NCI-H1694 treated with DMSO at 0.1 percent for 48 hours (cell line): Measurements from ENCODE around the gene PLXNA2.

Experiments
- DNase-seq: peaks from one replicate; lab custom pipeline; 2025; lab: John Stamatoyannopoulos, UW

Gene PLXNA2

DNA sequence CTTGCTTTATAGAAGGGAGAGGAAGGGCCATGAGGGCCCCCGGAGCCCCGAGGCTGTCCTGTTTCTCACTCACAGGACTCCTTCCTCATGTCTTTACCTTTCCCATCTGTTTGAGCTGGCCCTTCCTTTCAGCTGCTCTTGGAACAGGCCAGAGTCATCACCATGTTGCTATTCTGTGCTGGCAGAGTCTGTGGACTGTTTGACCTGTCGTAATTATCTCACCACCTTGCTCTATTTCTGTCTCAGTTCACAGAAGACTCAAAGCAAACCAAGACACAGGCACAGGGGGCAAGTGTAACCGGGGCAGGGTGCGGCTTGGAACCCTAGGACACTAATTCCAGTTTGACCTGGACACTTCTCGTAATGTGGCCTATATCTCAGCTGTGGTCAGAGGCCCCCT is 228.9 kb downstream of the PLXNA2 start:
- DNase-seq: no peak

DNA sequence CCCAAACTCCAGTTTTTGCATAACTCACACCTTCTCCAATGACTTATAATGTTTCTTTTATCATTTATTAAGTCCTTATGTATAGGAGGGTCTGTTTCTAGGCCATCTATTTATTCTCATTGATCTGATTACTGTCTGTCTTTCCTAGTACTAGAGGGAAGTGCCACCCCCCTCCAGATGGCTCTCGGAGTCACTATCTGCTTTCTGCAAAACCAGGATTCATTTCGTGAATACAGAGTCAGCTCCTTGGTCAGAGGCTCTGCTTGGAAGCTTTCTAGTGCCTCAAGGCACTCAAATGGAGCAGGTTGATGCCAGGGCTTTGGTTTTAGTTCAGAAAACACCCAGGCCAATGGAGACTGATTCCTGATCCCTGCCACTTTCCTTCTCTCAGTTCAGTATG is 231.0 kb downstream of the PLXNA2 start:
- DNase-seq: peak; percentile 35

DNA sequence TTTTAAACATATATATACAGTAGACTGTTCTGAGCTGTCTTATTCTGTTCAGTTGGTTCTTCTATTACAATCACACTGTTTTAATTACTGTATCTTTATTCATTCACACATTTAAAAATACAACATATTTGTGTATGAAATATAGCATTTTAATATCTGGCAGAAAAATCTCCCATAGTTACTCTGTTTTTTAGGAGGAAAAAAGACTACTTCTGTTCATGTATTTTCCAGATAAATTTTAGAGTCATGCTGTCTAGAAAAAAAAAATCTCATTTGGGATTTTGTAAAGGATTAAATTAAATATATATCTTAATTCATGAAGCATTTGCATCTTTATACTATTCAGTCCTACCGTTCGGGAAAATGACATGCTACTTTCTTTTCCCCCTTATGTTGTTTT is 231.5 kb downstream of the PLXNA2 start:
- DNase-seq: no peak

DNA sequence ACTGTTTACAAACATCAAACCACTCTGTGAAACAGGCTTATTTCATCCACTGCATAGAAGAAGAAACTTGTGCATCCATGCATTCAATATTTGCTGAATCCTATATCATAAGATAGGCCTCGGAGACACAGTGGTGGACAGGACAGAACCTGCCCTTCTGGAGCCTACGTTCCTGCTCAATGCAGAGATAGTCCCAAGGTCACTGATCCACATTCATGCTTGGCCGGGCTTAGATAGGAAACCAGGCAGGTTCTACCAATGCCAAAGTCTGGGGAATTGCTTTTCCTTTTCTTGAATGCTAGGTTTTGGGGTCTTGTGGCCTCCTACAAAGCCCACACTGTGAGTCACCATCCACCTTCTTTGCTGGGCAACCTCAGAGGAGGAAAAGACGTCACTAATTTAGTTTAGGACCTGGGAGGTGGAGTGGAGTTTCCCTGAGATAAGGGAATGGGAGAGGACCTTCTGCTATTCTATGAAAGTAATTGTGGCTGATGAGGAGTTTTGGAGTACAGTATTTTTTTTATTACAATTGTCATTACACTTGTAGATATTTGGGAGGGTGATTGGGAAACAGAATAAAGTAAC is 233.6 kb downstream of the PLXNA2 start:
- DNase-seq: no peak

DNA sequence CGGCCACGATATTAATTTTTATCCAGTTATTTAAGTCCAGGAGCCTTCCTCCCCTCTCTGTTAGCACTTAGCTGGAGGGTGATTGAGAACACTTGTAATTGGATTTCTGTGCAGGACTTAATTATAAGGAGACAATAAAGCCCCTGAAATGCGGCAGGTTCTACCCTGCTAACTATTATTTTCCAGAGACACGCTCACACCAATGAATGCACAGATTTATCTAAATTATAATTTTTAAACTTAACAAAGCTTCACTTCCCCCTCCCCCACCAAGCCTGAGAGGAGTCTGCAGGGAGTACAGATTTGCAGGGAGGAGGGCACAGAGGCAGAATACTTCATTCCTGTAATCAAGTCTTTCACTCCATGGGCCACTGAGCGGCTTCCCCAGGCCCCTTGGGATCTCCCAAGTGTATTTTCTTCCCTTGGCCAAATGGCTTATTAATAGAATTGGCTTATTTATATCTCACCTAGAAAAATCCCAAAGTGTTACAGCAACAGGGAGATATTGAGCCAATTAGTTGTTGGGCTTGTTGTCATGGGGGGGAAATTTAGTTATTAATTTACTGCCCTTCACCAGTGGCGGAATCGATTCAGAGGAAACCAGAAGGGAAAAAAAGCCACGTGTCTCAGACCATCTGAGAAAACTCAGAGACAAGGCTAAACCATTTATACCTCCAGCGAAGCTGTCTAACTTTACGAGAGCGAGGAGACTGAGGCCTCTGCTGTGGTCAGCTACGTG is 234.3 kb downstream of the PLXNA2 start:
- DNase-seq: no peak

DNA sequence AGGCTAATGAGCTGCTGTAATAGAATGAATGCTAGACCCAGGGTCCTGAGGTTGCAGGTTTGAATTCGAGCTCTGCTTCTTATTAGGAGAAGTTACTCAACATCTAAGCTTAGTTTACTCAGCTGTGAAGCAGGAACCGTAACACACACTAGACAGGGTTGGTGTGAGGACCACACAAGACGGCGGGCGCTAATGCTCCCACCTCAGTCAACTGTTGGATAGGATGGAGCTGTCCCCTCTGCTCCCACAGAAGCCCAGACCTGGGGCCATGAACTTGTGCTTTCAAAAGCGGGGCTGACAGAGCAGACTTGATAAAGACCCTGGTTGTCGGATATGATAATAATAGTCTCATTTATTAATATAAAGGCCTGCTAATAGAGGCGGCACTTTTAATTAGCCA is 234.9 kb downstream of the PLXNA2 start:
- DNase-seq: no peak

DNA sequence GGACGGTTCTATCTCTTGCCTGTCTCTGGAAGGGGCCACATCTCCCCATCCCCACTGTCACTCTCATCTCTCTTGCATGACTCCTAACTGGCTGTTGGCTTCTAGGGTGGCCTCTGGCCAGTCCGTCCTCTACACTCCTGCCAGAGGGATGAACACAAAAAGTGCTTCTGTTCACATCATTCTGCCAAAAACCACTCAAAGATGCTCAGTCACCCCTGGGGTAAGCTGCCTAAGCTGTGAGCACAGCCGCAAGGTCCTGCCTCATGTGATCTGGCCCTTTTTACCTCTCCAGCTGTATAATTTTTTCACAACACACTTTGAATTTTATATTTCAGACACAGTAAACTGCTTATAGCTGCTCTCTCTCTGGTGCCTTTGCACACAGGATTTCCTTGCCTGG is 235.7 kb downstream of the PLXNA2 start:
- DNase-seq: no peak

DNA sequence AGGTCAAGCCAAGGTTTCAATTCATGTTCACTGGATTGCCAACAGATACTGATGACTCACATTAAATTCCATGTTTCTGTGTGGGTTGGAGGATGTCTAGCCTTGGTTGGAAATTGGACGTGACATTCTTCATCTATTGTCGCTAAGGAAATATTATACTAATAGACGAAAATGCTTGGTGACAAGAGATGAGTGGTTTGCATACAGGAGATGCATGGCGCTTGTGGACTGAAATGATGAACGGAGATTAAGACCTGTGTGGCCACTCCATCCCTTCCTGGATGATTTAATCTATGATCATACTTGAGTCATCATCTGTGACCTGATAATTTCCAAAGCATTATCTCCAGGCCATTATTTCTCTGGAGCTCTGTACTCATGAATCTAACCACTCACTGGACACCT is 236.2 kb downstream of the PLXNA2 start:
- no peak for DNase-seq

DNA sequence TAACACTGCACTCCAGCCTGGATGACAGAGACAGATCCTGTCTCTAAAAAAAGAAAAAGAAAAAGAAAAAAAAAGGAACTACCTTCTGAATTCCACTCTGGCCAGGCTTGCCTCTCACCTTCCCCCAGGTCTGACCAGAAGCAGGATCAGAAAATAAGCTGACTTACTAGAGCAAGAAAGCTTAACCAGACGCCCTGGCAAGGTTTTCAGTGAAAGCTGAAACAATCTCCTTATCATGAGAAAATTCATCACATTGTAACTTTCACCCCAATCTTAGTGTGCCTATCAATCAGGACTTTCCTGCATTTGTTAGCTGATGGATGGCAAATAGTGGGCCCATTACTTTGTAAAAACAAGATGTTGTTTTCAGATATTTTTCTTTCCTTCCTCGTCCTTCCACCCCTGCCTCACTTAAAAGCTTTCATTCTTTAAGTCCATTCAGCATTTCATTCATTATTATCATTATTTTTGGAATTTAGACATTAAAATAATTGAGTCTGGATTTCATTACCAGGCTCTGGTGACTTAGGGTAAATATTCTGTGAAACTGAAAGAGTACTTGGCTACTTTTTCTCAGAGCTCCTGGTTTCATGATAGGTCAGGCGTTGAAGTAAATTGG is 236.8 kb downstream of the PLXNA2 start:
- DNase-seq: no peak

DNA sequence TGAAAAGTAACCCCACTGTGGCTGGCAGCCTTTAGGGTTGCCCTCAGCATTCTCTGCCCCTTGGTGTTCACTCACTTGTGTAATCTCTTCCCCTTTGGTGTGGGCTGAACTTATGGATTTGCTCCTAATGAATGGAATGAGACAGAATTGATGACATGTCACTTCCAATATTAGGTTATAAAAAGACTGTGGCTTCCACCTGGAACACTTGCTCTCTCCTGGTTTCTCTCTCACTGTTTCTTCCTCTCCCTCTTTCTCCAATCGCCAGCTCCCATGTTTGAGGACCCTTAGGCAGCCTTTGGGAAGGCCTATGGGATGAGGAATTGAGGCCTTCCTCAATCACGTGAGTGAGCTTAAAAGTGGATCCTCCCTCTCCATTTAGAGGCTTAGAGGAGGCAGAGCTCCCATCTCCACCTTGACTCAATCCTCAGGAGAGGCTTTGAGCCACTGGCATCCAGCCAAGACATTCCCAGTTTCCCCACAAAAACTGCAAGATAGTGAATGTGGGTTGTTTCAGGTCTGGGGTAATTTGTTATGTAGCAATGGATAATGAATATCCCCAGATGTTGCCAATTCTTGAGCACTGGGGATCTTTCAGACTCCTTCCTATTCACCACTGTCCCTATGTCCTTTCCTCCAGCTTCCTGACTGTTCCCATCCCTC is 237.8 kb downstream of the PLXNA2 start:
- no peak for DNase-seq

DNA sequence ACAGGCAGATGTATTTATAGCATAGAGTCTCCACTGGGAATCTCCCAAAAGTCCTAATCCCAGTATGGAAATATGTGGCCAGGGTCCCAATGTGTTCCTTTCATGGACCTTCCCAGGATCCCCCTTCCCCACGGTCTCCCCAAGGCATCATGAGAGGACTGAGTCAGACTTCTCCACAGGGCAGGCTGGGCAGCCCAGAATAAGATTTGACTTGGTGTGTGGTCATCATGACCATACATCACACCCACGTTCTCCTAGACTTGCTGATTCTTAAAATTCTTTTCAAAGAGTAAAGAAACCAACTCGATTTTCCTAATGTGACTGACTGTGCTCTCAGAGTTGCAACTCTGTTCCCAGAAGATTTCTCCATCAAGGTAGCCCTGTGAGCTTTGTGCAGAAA is 239.3 kb downstream of the PLXNA2 start:
- no peak for DNase-seq

DNA sequence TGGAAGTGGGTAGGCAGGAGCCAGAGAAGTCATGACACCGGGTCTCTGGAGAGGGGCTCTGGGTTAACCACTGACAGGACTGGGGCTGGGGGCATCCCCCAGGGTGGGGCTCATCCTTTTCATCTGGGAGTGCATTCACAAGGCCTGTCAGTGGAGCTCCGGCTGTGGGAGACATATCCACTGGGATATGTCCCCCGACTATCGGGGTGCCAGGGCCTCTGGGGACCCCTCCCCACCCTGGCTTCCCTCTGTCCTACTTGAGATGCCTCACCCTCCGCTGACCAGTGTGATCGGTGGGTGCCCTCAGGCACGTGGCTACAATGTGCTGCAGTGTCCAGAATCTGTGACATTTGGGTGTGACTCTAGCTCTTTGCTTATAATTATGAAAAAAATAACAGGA is 240.9 kb downstream of the PLXNA2 start:
- DNase-seq: no peak

DNA sequence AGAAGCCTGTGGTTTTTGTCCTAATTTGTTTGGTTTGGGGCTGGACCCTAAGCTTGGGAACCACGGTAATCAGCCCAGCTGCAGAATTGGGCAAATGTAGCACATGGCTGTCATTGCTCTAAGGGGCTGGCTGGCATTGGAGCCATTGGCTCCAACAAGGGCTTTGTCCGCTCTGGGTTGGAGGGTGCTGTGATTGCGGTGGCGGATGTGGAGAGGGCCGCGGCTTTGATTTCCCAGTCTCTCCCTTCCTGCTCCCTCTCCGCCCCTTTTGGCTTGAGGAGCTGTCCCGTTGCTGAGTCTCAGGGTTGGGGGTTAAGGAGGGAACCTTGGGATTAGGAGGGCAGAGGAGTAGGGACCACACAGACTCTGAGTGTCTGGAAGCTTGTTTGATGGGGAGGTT is 241.5 kb downstream of the PLXNA2 start:
- DNase-seq: no peak

DNA sequence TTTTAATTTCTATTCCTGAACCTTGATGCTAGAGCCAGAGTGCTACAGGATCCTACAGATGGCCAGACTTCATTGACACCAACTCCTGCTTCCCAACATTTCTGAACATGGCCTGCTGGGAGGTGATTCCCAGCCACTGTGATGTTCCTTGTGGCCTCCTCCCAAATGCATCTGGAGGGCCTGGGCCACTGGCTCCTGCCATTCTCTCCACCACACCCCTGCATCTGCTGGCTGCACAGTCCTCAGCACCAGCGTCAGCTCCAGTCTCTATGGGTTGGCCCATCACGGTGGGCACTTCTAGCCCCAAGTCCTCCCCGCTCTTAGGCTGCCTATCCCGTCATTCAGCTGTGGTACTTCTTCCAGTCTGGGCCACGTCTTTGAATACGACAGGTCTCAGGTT is 242.1 kb downstream of the PLXNA2 start:
- no peak for DNase-seq

DNA sequence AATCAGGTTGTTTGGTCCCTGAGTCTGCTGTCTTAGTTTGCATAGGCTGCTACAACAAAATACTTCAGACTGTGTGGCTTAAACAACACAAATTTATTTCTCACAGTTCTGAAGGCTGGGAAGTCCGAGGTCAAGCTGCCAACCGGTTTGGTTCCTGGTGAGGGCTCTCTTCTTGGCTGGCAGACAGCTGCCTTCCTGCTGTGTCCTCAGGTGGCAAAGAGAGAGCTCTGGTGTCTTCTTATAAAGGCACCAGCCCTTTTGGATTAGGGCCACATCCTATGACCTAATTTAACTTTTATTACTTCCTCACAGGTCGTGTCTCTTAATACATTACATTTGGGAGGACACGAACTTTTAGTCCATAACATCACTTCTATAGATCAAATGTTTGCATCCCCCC is 243.7 kb downstream of the PLXNA2 start:
- DNase-seq: no peak

DNA sequence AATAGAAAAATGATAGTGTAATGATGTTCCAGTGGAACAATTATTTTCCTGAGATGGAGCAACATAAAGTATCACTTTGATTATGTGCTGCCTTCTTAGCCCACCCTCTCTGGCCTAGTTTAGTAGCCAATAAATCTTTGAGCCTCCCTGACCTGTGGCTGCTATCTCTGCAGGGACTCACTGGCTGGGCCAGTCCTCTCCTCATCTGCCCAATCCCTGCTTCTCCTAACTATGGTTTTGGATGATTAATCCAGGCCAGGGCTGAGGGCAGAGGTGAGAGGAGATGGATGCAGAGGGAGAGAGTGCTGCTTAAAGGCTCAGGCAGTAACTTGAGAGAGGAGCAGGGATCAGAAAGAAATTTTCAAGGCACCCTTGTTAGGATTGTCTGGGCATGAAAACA is 244.2 kb downstream of the PLXNA2 start:
- DNase-seq: no peak

DNA sequence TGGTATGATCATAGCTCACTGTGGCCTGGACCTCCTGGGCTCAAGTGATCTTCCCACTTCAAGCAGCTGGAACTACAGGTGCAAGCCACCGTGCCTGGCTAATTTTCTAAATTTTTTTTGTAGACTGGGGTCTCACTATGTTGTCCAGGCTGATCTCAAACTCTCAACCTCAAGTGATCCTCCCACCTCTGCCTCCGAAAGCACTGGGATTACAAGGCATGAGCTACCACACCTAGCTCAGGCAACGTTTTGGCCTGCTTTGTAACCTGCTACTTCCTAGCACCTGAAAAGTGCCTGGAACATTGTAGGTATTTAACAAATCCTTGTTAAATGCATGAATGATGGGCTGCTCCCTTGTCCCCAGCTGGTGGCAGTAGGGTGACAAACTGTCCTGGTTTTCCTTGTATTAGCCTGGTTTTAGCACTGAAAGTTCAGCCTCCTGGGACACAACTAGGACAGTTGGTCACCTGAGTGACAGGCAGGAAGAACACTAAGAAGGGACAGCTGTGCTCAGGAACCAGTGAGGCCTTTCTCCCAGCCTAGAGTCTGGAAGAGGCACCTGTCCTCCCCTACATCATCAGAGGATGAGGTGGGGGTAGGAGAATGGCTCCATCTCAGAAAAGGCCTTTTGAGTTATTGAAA is 244.8 kb downstream of the PLXNA2 start:
- DNase-seq: no peak

DNA sequence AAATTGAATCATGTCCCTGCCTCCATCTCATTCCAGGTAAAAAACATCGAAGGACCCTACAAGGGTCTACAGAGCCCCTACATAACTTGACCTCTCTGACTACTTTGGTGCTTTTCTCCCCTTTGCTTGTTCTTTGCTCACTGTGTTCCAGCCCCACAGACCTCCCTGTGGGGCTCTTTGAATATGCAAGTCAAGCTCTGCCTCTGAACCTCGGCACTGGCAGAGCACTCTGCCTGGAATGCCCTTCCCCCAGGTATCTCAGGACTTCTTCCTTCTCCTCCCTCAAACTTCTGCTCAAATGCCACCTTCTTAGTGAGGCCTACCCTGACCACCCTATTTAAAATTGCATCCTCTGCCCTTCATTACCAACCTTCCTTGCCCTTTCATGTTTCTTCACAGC is 245.5 kb downstream of the PLXNA2 start:
- DNase-seq: no peak

DNA sequence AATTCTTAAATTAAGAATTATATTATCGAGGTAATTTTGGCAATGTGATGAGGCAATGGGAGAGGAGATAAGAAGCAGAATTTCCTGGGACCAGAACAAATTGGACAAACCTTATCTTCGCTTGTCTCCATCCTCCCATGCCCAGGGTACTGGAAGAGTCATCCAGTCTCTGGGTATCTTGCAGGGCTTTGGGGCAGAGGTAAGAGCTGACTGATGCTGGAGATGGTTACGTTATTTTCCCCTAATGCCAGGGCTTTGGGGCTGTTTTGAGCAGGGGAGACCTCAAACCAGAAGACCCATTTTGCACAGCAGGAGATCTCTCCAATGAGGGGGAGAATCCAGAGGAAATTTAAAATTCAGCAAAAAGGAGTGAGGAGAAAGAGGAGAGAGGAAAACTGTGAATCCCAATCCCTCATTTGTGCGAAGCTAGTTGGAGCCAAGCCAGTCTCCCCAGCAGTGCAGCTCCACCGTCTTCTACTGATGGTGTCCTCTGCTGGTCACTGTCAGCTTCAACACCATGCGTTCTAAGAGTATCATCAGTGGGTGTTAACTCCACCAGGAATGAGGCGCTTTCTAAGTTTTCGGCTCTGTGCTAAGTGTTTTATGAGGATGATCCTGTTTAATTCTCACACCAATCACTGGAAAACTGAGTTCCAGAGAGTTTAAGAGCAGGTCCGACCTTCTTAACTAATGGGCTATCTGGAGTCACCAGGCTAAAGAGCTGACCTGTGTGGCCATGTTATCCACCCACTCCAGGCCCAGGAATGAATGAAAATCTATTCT is 246.5 kb downstream of the PLXNA2 start:
- peak; percentile 78 for DNase-seq

DNA sequence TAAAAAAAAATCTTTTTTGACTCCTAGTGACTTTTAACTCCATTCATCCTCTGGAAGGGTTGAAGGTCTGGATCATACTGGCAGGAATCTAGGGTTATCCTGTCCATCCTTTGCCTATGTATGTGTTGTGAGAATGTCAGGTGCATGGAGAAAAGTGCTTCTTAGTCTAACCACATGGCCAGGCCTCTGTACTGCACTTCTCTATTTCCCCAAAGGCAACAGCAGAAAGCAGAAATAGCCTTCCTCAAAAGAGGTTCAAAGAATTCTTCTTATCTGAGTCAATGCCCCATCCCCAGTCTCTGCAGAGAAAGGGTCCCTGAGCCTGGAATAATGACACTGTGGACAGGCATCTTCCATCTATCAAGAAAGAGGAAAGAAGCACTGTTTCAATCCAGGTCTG is 247.5 kb downstream of the PLXNA2 start:
- no peak for DNase-seq

DNA sequence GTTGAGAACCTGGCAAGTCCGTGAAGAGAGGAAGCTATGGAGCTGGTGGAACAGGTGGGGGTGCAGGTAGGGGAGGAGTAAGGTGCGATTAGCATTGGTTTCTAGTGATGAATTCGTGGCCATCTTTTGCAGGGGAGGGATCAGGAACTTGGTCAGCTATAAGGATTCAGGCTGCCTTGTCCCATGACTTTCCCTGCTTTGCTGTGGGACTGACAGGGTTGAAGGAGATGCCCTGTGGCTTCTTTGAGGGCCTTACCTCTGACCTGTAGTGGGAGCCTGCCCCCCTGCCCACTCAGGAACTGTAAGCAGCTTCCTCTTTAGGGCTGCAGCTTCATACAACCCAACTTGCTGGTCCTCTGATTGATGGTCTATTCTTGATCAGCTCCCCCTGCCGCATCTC is 248.6 kb downstream of the PLXNA2 start:
- DNase-seq: no peak
